SK-N-MC (cell line): ENCODE measurements around the gene KCNMA1.

Experiments used
- EZH2 ChIP-seq: fragments of 200-600 bp; sonication (generic); IDR thresholded peaks from one replicate; pipeline ENCODE4 v1.6.1; 2017; ENCODE audit warnings: antibody characterized with exemption
- POLR2AphosphoS5 ChIP-seq: IDR thresholded peaks from 2 replicates; pipeline ENCODE4 v1.6.1; 2012; ENCODE audit warnings: mild to moderate bottlenecking, low read depth, low read length, borderline replicate concordance

- TF ChIP-seq POLR2AphosphoS5: no peak
- TF ChIP-seq EZH2: no peak
These were observed 642.6 kb downstream of the KCNMA1 start for GRCh38 chr10:76995023-76995422.
